Fibroblast of lung (primary cell): ENCODE results near the gene LSAMP. TPM values are rescaled to one million over a fixed set of nuclear protein-coding genes. Genes with fewer than 3 reads are reported as not detected.

Experiments used
- DNase-seq, 2 donors: peaks; one replicate each; pipeline versions ENCODE4 v3.0.0 to v3.0.0-alpha.2; 2010; ENCODE audit warnings: low read depth in 2 of 2
- H2AFZ ChIP-seq: 2 replicates; pipeline ENCODE4 v1.5.1; 2012; ENCODE audit warnings: low read length, control low read depth, inconsistent platforms
- H3K27ac ChIP-seq: 2 replicates; pipeline ENCODE4 v1.5.1; 2011; ENCODE audit warnings: low read length, control low read depth; ENCODE audit not compliant: insufficient read depth
- H3K27me3 ChIP-seq: 2 replicates; pipeline ENCODE4 v1.5.1; 2011; ENCODE audit warnings: mild to moderate bottlenecking, low read length; ENCODE audit not compliant: control insufficient read depth, insufficient read depth
- H3K36me3 ChIP-seq: 2 replicates; pipeline ENCODE4 v1.5.1; 2011; ENCODE audit warnings: low read length; ENCODE audit not compliant: control insufficient read depth, insufficient read depth
- H3K4me1 ChIP-seq: 2 replicates; pipeline ENCODE4 v1.5.1; 2011; ENCODE audit warnings: low read length; ENCODE audit not compliant: control insufficient read depth, insufficient read depth; ENCODE audit errors: extremely low read depth
- H3K4me2 ChIP-seq: 2 replicates; pipeline ENCODE4 v1.5.1; 2011; ENCODE audit warnings: low read length, control low read depth; ENCODE audit not compliant: insufficient read depth; ENCODE audit errors: extremely low read depth
- H3K4me3 ChIP-seq, 4 experiments: fragments of 200-600 bp in 1 of 4; sonication (generic) in 1 of 4; replicated peaks in 1 of 4; 2 replicates each; pipeline ENCODE4 v1.5.1; 2011 to 2016; ENCODE audit warnings: low read length in 4 of 4, low read depth in 3 of 4, mild to moderate bottlenecking in 3 of 4, control low read depth in 2 of 4, inconsistent platforms in 1 of 4, mixed read lengths in 1 of 4; ENCODE audit not compliant: insufficient read depth in 1 of 4; ENCODE audit errors: control extremely low read depth in 1 of 4
- H3K79me2 ChIP-seq: 2 replicates; pipeline ENCODE4 v1.5.1; 2012; ENCODE audit warnings: mild to moderate bottlenecking, low read length, inconsistent platforms; ENCODE audit not compliant: control insufficient read depth, insufficient read depth
- H3K9ac ChIP-seq: 2 replicates; pipeline ENCODE4 v1.5.1; 2011; ENCODE audit warnings: mild to moderate bottlenecking, low read length, control low read depth; ENCODE audit not compliant: insufficient read depth
- H3K9me3 ChIP-seq: 2 replicates; pipeline ENCODE4 v1.5.1; 2012; ENCODE audit warnings: low read depth, low read length; ENCODE audit not compliant: control insufficient read depth, insufficient read depth
- H4K20me1 ChIP-seq: 2 replicates; pipeline ENCODE4 v1.5.1; 2011; ENCODE audit warnings: low read length; ENCODE audit not compliant: control insufficient read depth, insufficient read depth; ENCODE audit errors: extremely low read depth
- CTCF ChIP-seq, 2 donors: IDR thresholded peaks in 1 of 2; conservative IDR thresholded peaks in 1 of 2; 1 replicate in 1 of 2; 2 replicates in 1 of 2; pipeline ENCODE4 v1.5.1; 2011 to 2012; ENCODE audit warnings: low read length in 2 of 2, control low read depth in 1 of 2, inconsistent platforms in 1 of 2, low read depth in 1 of 2, mild to moderate bottlenecking in 1 of 2
- EZH2 ChIP-seq: IDR thresholded peaks from 2 replicates; pipeline ENCODE4 v1.5.1; 2012; ENCODE audit warnings: low read length, control low read depth, mild to moderate bottlenecking; ENCODE audit errors: missing control alignments
- polyA plus RNA-seq, 2 donors: library from polyadenylated mRNA; depleted of rRNA in 1 of 2; stranded (reverse) in 1 of 2; unstranded in 1 of 2; fragments of >200 nt; gene quantifications; 2 replicates each; pipeline ENCODE4 v1.2.1, GENCODE V29; 2011 to 2012; ENCODE audit warnings: missing spikeins in 1 of 2
- total RNA-seq: library from RNA; depleted of rRNA; stranded (reverse); fragments of >200 nt; gene quantifications from 2 replicates; pipeline ENCODE4 v1.2.1, GENCODE V29; 2014

LSAMP gene
- total and polyA plus RNA-seq, 2 donors (not counting 1 experiment from before 2014, with no cell fraction given), result 4.8 to 5.9 TPM

GRCh38 chr3:116264546-116265319, 180.6 kb downstream of the LSAMP start:
- Histone ChIP-seq H3K9ac (no peak overlapping the region), H3K79me2 (no peaks in the 10 kb centered on the region), H3K27ac (no peak overlapping the region), H3K36me3 (no peaks in the 10 kb centered on the region), H4K20me1 (no peaks in the 10 kb centered on the region), H3K27me3 (no peaks in the 10 kb centered on the region), H3K4me1 (no peaks in the 10 kb centered on the region), H3K9me3 (no peaks in the 10 kb centered on the region), H3K4me2 (no peak overlapping the region), H2AFZ (no peak overlapping the region), H3K4me3 (no peak overlapping the region)
- peak in 1 of 2 donors; percentile 37 for DNase-seq
- TF ChIP-seq CTCF (conservative IDR thresholded peaks at IDR 0.05 in 1 of 2, IDR thresholded peaks at IDR 0.05 in 1 of 2; ENCODE audit: low read depth in 1 of 2, low read length in 2 of 2) (no peak), EZH2 (no peak)

- no peak overlapping the region for H3K27ac ChIP-seq
- no peaks in the 10 kb centered on the region for H3K36me3 ChIP-seq
Observed at GRCh38 chr3:116263842-116264545, 181.3 kb downstream of the LSAMP start.

More at GRCh38 chr3:116263842-116264545, 181.3 kb downstream of the LSAMP start:
- H3K9me3 ChIP-seq, result no peaks in the 10 kb centered on the region
- H2AFZ ChIP-seq, result no peak overlapping the region
- no peak overlapping the region for H3K4me3 ChIP-seq
- no peaks in the 10 kb centered on the region for H3K79me2 ChIP-seq
- no peak overlapping the region for H3K9ac ChIP-seq
- H3K4me2 ChIP-seq, result no peak overlapping the region
- no peaks in the 10 kb centered on the region for H4K20me1 ChIP-seq
- TF ChIP-seq CTCF (conservative IDR thresholded peaks at IDR 0.05 in 1 of 2, IDR thresholded peaks at IDR 0.05 in 1 of 2; ENCODE audit: low read depth in 1 of 2, low read length in 2 of 2) (no peak), EZH2 (no peak)
- peak; percentile 77 to 78 for DNase-seq
- H3K27me3 ChIP-seq, result no peaks in the 10 kb centered on the region
- no peaks in the 10 kb centered on the region for H3K4me1 ChIP-seq
